Sciatic nerve (tissue), 2 donors: ENCODE data around the gene TTN. TPM values are rescaled to one million over a fixed set of nuclear protein-coding genes. Genes with fewer than 3 reads are reported as not detected.
"Not testable (repeated sequence)": the region's sequence is repeated elsewhere in the genome, so short reads cannot be mapped to it uniquely, and the experiment has no call there.

Source experiments
- ATAC-seq: fragments of 200-7000 bp; cut with Tn5 transposase; one replicate; pipeline ENCODE4 v1.9.1; 2020; ENCODE audit warnings: mild to moderate bottlenecking, moderate library complexity
- DNase-seq: peaks from one replicate; pipeline ENCODE4 v3.0.0-alpha.2; 2020; ENCODE audit warnings: low spot score
- intact Hi-C: fragments of 100-400 bp; cut with DNase I; formaldehyde crosslinking; loops from one replicate; pipeline ENCODE4 v1.14.2; 2022
- total RNA-seq: library from RNA; stranded (reverse); fragmentation: NEBNext Ultra II Directional; extraction: Animal tissue kit (Norgen Biotek cat#: 25700); gene quantifications from one replicate; pipeline ENCODE4 v1.2.1, GENCODE V29; 2021
- donor health status: DM: no; HTN: no; CAD: no.
- donor health status: DM: no; HTN: no; CAD: no.

The TTN gene
- total RNA-seq, 1 donor from 2014 or later, result 16.3 TPM

GRCh38 chr2:178692845-178693244, 114.4 kb downstream of the TTN start:
- DNase-seq, result no peak
- intact Hi-C loops, result no loop called here
- no peak for ATAC-seq

DNA sequence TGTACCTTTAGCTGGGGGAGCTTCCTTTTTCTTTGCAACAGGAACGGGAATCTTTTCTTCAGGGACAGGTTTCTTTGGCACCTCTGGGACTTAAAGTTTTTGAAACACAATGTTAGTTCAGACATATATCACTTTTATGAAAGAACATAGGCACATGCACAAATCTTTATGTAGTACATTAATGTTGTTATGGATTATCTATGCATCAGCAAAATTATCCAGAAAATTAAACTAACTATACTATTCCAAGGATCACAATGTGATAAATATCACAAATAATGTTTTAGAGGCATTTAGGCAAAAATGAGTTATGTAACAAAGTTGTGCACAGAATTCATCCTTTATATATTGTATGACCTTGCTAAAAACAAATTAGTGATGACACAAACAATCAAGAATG, 117.4 kb downstream of the TTN start:
- DNase-seq (no peak), ATAC-seq (no peak)
- intact Hi-C loops, result no loop called here

- ATAC-seq, result no peak
- intact Hi-C loops, result no loop called here
Observed at GRCh38 chr2:178683877-178684276, 123.3 kb downstream of the TTN start.

GRCh38 chr2:178681081-178681480, 126.1 kb downstream of the TTN start:
- intact Hi-C loops, result no loop called here
- no peak for ATAC-seq
- no peak for DNase-seq

More at GRCh38 chr2:178683877-178684276, 123.3 kb downstream of the TTN start:
- DNase-seq, result no peak

DNA sequence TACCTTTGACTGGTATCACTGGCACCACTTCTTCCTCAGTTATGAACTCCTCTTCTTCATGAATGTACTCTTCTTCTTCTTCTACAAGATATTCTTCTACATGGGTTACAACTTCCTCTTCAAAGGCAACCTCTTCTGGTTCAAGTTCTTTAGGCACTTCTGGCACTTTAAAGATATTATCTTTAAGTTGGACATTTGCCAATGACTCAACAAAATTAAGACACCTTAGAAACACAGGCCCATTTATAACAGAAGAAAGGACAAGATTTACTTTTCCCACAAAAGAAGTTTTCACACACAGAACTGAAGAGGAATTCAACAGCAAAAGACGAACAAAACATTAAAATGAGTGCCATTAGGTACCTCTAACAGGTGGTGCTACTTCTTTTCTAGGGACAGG, 127.3 kb downstream of the TTN start:
- ATAC-seq (no peak), DNase-seq (no peak)
- intact Hi-C loops, result no loop called here

DNA sequence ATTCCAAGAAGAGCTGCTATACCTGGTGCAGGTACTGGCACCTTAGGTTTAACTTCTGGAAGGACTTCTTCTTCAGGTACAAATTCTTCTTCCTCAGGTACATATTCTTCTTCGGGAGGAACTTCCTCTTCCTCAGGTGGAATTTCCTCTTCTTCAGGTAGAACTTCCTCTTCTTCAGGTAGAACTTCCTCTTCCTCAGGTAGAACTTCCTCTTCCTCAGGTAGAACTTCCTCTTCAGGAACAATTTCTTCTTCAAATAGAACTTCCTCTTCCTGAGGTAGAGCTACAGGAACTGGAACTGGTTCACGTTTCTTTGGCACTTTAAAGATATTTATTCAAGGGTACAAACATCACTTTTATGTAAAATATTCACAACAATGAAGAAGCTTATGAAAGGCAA, 129.6 kb downstream of the TTN start:
- DNase-seq, result no peak
- intact Hi-C loops, result no loop called here
- ATAC-seq, result no peak

GRCh38 chr2:178676046-178676445, 131.2 kb downstream of the TTN start:
- ATAC-seq (no peak), DNase-seq (no peak)
- intact Hi-C loops, result no loop called here

DNA sequence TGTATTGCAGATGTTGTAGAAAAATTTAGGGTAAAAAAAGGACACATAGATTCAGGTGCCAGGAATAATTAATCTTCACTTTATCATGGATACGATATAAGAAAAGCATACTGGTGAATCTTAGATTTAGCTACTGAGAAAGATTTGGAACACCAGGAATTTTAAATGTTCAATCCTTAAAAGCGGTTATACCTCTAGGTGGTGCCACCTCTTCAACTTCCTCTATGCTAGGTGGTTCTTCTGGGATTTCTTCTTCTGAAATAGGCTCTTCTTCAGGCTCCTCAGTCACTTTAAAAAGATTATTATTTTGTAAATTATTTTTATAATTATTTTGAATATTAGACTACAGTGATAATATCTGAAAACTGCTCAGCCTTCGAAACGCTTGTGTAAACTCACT, 133.1 kb downstream of the TTN start:
- intact Hi-C loops, result no loop called here
- ATAC-seq (no peak), DNase-seq (no peak)

DNA sequence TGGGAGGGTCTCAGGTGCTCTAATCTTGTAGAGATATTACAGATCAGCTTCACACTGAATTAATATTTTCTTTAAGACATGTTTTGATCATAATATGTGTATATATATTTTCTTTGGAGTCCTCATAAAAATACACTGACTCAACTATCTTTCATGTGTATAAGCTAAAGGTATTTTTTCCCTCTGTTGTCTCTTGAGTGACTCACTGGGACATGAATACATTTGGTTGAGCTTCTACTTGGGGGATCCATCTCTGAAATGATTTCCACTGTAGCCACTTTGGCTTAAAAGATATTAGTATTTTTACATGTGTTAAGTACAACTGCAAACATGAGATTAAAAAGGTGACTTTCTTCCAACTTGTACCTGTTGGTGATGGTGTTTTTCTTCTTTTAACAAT, 140.8 kb downstream of the TTN start:
- DNase-seq, result no peak
- no peak for ATAC-seq
- intact Hi-C loops, result no loop called here

DNA sequence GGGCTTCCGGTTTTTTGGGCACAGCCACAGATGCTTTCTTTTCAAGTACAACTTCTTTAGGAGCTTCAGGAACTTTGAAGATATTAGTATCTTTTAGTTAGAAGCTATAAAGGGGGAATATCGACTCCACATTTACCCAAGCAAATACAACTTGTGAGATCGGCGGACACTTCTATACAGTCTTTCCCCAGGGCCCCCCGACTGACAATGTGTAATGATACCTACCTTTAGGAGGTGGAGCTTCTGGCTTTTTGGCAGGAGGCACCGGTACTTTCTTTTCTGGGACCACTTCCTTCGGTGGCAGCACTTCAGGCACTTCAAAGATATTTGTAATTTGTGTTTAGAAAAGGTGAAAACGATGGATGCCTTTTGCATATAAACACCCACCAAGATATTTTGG, 148.7 kb downstream of the TTN start:
- intact Hi-C loops, ATAC-seq: not testable (repeated sequence)

GRCh38 chr2:178650554-178650953, 156.7 kb downstream of the TTN start:
- DNase-seq (no peak), ATAC-seq (no peak)
- intact Hi-C loops, result no loop called here

More for the DNA sequence above, 148.7 kb downstream of the TTN start:
- not testable (repeated sequence) for DNase-seq

DNA sequence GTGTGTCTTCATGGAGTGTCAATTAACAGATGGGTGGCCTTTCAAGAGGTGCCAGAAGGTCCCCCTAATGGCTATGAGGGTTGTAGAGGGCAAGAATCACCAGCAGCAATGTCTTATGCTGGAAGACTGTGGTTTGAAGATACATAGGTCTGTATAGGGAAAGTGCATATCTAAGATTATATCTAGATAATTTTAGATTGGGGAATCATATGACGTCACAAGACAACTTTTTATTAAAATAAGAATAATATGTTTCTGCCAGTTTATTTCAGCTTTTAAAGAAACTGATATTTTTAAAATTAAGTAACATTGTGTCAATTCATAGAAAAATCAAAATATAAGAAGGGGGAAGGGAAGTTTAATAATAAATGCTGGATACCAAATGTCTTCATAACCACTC, 162.3 kb downstream of the TTN start:
- ATAC-seq (no peak), DNase-seq (no peak)
- intact Hi-C loops, result no loop called here

DNA sequence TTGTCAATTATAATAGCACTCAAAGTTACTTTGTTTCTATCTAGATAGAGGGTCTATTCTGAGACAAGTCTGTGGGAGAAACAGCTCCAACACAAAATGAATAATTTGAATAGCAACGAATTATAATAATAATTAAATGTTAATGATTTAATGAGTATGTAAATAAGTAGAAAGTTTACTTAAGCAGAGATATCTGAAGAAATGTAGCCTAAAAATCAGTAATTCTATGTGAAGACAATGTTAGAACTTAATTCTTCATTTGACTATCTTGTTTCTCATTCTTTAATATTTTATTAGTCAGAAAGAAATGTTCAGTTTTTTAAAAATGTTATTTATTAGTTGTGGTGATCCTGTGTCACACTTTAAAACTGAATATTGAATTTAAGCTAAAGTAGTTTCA, 165.7 kb downstream of the TTN start:
- ATAC-seq (no peak), DNase-seq (no peak)
- intact Hi-C loops, result no loop called here

GRCh38 chr2:178635897-178636296, 171.3 kb downstream of the TTN start:
- intact Hi-C loops, result no loop called here
- DNase-seq (no peak), ATAC-seq (no peak)

DNA sequence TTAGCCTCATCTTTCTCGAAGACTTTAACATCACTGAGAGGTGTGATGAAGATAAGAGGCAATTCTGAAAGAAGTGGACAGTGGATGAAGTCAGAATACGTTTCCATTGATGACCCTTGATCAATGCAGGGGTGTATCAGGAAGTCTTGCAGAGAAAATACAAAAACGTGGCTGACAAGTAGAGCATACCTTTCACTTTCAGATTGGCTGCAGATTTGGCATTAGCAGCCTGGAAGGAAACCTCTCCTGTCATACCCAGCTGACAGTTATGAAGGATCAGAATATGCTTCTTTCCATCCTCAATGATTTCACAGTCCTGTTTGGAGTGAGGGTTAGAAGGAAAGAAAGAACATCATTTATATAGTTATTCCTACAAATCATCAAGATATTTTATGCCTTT, 174.5 kb downstream of the TTN start:
- intact Hi-C loops, result no loop called here
- ATAC-seq (no peak), DNase-seq (no peak)

GRCh38 chr2:178630581-178630980, 176.6 kb downstream of the TTN start:
- intact Hi-C loops, result no loop called here
- no peak for ATAC-seq
- DNase-seq, result no peak

DNA sequence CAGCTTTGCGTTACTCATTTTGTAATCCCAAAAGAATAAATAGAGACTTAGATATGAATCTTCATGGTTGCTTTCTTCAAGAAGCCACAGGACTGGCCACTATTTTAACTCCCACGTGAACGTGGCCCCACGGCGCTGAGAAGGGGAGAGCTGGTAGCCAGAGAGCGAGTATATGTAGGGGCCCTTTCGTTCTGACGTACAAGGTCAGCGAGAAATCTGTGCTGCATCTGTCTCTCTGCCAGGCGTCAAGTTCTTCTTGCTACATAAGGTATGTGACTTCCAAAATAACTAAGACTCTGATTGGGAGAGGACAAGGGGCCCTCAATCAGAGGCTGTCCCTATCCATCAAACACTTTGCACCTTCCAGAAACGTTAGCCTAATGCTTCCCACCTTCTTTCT, 177.8 kb downstream of the TTN start:
- ATAC-seq (no peak), DNase-seq (no peak)
- intact Hi-C loops, result no loop called here

GRCh38 chr2:178628605-178629004, 178.6 kb downstream of the TTN start:
- ATAC-seq, result no peak
- intact Hi-C loops, result no loop called here
- no peak for DNase-seq

DNA sequence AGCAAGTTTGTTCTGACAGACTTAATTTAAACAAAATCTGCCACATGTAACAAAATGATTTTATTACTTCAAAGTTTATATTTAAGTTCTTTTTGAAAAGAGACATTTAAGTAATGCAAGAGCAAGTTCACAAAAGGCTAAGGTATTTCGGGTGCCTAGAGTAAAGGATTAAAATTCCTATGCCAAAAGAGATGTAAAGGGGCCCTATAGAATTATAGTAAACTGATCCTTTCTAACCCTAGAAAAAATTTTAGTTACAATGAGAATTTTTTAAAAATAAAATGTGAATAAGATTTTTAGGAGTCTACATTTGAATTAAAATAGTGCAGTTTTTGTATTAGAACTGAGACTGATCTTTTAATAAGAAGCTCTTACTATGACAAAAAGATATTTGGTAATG, 179.8 kb downstream of the TTN start:
- ATAC-seq (no peak), DNase-seq (no peak)
- intact Hi-C loops, result no loop called here

DNA sequence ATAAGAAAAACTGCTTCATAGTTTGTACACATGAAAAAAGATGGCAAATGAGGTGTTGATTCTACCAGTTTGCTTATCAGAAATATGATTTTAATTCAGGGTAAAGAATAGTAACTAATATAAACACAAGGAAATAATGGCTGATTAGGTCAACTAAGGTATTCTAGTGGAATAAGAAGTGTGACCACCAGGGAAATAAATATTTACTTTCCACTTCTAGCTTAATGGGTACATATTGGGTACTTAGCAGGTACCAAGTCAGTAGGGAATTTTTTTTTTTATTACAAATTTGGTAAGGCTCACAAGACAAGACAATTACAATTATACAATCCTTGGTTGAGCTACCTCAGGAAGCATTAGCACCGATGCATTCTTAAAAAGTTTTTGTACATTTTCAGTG, 191.3 kb downstream of the TTN start:
- intact Hi-C loops, result no loop called here
- DNase-seq (no peak), ATAC-seq (no peak)

DNA sequence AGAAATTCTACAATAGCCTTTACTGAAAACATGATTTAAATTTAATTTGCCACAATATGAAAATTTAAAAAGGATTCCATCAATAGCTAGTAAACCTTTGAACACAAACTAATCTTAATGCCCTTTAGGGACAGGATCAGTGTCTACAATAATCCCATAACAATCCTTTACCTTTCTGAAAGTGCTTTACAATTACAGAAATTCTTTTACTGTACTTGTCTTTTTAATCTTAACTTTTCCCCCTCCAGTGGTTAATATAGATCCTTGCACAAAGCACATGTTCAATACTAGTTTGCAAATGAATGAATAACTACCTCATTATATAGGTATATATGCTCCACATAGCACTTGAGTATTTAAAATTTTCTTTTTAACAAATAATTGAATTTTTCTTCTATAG, 204.3 kb downstream of the TTN start:
- DNase-seq, result no peak
- intact Hi-C loops, result no loop called here
- ATAC-seq, result no peak

- ATAC-seq (no peak), DNase-seq (no peak)
- intact Hi-C loops, result no loop called here
Observed at GRCh38 chr2:178592655-178593054, 214.6 kb downstream of the TTN start.
